Dendritic cell treated with granulocyte-macrophage colony-stimulating factor and Interleukin-4, amounts not matched to agents 40 ng/mL and 50 ng/mL, for 4 days (primary cell): ENCODE data around the gene EHMT2.

Experiments used
- H3K27ac Mint-ChIP-seq: one replicate; pipeline ENCODE4 v1.8.0; 2022; ENCODE audit warnings: mild to moderate bottlenecking, mixed read lengths
- H3K27me3 Mint-ChIP-seq: one replicate; pipeline ENCODE4 v1.8.0; 2022; ENCODE audit warnings: mild to moderate bottlenecking, mixed read lengths
- H3K36me3 Mint-ChIP-seq: one replicate; pipeline ENCODE4 v1.8.0; 2022; ENCODE audit warnings: low read depth, mixed read lengths
- H3K4me1 Mint-ChIP-seq: one replicate; pipeline ENCODE4 v1.8.0; 2022; ENCODE audit warnings: low read depth, mixed read lengths
- H3K4me3 Mint-ChIP-seq: one replicate; pipeline ENCODE4 v1.8.0; 2022; ENCODE audit warnings: mild to moderate bottlenecking, moderate library complexity, mixed read lengths
- H3K9me3 Mint-ChIP-seq: one replicate; pipeline ENCODE4 v1.8.0; 2022; ENCODE audit warnings: mixed read lengths
- intact Hi-C: fragments of 100-400 bp; cut with micrococcal nuclease; formaldehyde crosslinking; loops from one replicate; pipeline ENCODE4 v1.15.0; 2022

Gene EHMT2

DNA sequence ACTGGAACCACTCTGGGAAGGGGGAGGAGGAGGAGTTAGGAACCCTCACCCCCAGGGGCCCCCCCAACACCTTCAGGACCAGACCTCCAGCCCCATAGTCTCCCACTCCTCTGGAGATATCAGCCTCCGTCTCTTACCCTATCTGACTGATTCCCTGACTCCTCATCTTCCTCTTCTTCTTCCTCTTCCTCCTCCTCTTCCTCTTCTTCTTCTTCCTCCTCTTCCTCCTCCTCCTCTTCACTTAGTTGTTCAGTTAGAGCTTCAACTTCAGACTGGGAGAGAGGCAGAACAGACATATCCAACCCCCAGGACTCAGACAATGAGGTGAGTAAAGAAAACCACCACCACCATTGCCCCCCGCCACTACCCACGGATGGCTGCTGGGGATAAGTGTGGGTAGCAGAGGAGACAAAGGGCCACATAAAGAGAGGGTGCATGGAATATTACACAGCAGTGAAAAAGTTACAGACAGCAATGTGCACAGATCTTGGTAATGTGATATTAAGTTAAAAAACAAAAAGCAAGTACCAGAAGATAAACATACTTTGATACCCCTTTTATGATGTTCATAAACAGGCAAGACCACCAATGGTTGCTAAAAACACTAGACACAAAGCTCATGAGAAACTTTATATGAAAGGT lies 8.0 kb downstream of the EHMT2 start:
- no peak overlapping the region for H3K27ac Mint-ChIP-seq
- no peak overlapping the region for H3K4me3 Mint-ChIP-seq
- peaks cover 97% of the 10 kb centered on the region for H3K36me3 Mint-ChIP-seq
- no peaks in the 10 kb centered on the region for H3K9me3 Mint-ChIP-seq
- intact Hi-C loops: no loop called here
- H3K27me3 Mint-ChIP-seq: no peaks in the 10 kb centered on the region
- H3K4me1 Mint-ChIP-seq: peaks cover 14% of the 10 kb centered on the region

DNA sequence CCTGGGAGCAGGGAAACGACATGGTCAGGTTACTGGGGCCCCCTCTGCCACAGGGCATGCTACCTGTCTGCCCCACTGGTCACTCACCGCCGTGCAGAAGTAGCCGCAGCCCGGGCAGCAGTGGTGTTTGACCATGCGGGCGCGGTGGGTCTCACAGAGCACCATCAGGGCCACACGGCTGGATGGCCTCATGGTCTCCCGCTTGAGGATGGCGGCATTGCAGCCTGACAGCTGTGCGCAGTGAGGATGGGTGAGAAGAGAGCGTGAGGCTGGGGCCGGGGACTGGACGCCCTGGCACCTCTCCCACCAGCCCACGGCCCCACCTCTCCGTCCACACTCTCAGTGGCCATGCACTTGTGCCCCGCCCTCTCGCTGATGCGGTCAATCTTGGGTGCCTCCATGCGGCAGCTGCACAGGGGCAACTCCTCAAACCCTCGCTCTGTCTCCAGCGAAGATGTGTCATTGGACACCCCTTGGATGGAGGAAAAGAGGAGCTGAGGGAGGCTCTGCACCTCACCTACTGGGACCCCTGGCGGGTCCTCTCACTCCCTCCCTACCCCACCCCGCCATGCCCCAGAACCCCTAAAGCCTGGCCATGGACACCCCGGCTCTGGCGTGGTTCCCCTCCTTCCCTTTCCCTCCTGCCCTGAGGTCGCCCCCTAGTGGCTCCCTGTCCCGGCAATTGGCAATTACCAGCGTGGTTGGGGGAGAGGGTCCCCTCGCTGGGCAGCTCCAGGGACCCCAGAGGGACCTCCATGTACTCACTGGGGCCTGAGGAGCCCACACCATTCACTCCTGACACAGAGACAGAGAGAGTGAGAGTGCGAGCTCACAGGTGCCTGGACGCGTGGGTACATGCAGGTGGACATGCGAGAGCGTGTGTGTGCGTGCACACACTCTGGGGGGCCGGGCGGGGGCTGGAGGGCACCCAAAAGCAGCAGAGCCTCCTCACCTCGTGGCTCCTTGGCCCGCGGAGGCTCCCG lies 8.9 kb downstream of the EHMT2 start:
- no peak overlapping the region for H3K27ac Mint-ChIP-seq

DNA sequence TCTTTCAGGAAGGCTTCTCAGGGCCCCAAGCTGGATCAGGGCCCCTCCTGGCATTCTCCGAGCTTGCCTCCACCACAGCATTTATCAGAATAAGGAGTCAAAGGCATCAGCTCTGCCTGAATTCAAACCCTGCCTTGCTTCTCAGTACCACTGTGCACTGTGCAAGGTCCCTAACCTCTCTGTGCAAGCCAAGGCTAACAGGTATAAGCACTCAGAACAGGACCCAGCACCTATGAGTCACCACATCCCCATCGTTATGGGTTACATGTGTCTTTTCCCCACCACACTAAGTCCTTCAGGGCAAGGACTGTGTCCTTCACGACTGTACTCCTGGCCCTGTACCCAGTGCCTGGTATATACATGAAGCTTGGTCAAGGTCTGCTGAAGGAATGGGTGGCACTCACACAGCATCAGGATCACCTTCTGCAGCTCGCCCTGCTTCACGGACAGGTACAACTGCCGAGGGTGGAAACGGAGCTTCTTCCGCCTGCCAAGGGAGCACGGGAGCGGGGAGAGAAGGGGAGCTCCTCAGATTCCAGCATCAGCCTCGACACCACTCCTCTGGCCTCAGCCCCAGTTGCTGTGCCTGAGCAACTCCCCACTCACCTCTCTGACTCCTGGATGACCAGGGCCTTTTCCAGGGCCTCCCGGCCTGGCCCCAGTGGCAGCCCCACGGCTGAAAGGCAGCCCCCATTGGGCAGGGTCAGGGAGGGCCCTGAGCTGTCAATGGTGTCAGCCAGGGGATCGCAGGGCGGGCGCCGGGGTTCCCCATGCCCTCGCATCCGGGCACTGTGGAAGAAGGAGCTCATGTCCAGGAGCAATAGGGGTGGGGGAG lies 10.1 kb downstream of the EHMT2 start:
- no peaks in the 10 kb centered on the region for H3K9me3 Mint-ChIP-seq
- no peaks in the 10 kb centered on the region for H3K27me3 Mint-ChIP-seq
- H3K4me1 Mint-ChIP-seq: peaks cover 11% of the 10 kb centered on the region
- intact Hi-C loops: no loop called here
- H3K27ac Mint-ChIP-seq: no peak overlapping the region
- peaks cover 97% of the 10 kb centered on the region for H3K36me3 Mint-ChIP-seq
- H3K4me3 Mint-ChIP-seq: no peak overlapping the region

More for the DNA sequence above, 8.9 kb downstream of the EHMT2 start:
- peaks cover 97% of the 10 kb centered on the region for H3K36me3 Mint-ChIP-seq
- intact Hi-C loops: no loop called here
- no peaks in the 10 kb centered on the region for H3K27me3 Mint-ChIP-seq
- no peaks in the 10 kb centered on the region for H3K9me3 Mint-ChIP-seq
- H3K4me3 Mint-ChIP-seq: no peak overlapping the region
- peaks cover 14% of the 10 kb centered on the region for H3K4me1 Mint-ChIP-seq

DNA sequence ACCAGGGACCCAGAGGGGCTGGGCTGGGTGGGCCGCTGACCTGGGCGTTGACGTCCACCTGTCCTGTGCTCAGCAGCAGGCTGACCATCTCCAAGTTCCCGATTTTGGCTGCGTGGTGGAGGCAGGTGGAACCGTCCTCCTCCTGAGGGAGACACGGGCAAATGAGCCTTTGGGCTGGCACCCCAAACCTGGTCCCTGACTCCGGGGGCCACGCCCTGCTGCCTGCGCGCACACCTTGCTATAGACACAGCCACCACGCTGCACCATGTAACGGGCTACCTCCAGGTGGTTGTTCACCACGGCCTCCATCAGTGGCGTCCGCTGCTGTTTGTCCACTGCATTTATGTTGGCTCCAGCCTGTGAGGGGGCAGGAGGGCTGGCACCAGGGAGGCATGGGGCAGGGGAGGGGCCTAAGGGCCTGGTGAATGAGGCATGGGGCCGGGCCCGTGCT lies 10.9 kb downstream of the EHMT2 start:
- Mint-ChIP-seq H3K27ac (no peak overlapping the region), H3K27me3 (no peaks in the 10 kb centered on the region), H3K4me1 (peaks cover 6% of the 10 kb centered on the region), H3K9me3 (no peaks in the 10 kb centered on the region), H3K4me3 (no peak overlapping the region), H3K36me3 (peaks cover 97% of the 10 kb centered on the region)
- intact Hi-C loops: no loop called here

DNA sequence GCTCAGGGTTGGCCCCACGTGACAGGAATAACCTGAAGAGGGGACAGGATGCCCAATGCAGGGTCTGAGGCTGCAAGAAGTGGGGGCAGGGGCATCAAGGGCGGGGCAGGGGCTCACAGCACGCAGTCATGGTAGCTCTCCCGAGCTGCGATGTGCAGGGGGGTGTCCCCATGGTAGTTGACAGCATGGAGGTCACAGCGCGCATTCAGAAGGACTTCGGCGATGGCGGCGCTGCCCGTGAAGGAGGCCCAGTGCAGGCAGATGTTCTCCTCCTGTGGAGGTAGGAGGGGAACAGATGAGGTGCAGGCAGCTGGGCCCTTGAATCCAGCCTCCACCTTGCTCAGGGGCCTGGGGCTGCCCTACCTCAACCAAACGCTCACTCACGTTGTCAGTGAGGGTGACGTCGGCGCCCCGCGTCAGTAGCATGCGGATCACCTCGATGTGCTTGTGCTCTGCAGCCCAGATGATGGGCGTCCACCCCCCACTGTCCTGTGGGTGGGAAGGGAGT lies 12.9 kb downstream of the EHMT2 start:
- no peak overlapping the region for H3K4me3 Mint-ChIP-seq
- H3K27me3 Mint-ChIP-seq: no peaks in the 10 kb centered on the region
- intact Hi-C loops: no loop called here
- H3K4me1 Mint-ChIP-seq: peaks cover 5% of the 10 kb centered on the region
- H3K36me3 Mint-ChIP-seq: peaks cover 100% of the 10 kb centered on the region
- no peaks in the 10 kb centered on the region for H3K9me3 Mint-ChIP-seq
- H3K27ac Mint-ChIP-seq: no peak overlapping the region

DNA sequence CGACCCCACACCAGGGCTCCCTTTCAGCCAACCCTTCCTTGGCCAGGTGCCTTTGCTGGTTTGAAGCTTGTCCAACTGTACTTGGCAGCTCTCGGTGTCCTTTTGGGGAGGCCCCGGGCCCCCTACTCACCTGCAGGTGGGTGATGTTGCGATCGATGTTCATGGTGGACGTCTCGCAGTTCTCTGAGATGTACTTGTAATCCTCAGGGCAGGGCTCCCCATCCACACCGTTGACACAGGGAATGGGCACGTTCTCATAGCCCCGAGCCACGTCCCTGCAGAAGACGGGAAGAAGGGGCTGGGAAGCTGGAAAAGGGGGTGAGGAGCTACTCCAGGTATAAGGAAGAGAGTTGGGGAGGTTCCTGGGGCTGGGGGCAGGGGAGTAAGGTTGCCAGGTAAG lies 13.8 kb downstream of the EHMT2 start:
- no peaks in the 10 kb centered on the region for H3K9me3 Mint-ChIP-seq
- H3K27ac Mint-ChIP-seq: no peak overlapping the region
- H3K36me3 Mint-ChIP-seq: peaks cover 96% of the 10 kb centered on the region
- H3K27me3 Mint-ChIP-seq: no peaks in the 10 kb centered on the region
- no peak overlapping the region for H3K4me3 Mint-ChIP-seq
- no peaks in the 10 kb centered on the region for H3K4me1 Mint-ChIP-seq
- intact Hi-C loops: no loop called here

DNA sequence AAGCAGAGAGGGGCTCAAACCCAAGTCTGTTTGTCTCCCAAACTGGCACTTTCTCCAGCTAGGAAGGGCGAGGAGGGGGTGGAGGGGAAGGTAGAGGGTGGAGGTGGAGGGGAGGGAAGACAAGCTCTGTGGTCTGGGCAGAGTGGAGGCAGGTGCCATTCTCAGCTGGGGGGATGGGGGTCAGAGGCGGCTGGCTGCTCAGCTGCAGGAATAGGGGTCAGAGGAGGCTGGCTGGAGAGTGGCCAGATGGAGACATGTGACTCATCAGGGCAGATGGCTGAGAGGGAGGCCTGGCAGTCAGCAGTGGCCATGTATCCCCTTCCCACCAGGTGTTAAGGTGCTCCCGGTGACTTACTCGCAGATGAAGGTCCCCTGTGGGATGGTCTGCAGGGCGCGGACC lies 15.2 kb downstream of the EHMT2 start:
- no peak overlapping the region for H3K27ac Mint-ChIP-seq
- no peaks in the 10 kb centered on the region for H3K4me1 Mint-ChIP-seq
- no peaks in the 10 kb centered on the region for H3K9me3 Mint-ChIP-seq
- peaks cover 82% of the 10 kb centered on the region for H3K36me3 Mint-ChIP-seq
- H3K4me3 Mint-ChIP-seq: no peak overlapping the region
- H3K27me3 Mint-ChIP-seq: no peaks in the 10 kb centered on the region
- intact Hi-C loops: no loop called here

DNA sequence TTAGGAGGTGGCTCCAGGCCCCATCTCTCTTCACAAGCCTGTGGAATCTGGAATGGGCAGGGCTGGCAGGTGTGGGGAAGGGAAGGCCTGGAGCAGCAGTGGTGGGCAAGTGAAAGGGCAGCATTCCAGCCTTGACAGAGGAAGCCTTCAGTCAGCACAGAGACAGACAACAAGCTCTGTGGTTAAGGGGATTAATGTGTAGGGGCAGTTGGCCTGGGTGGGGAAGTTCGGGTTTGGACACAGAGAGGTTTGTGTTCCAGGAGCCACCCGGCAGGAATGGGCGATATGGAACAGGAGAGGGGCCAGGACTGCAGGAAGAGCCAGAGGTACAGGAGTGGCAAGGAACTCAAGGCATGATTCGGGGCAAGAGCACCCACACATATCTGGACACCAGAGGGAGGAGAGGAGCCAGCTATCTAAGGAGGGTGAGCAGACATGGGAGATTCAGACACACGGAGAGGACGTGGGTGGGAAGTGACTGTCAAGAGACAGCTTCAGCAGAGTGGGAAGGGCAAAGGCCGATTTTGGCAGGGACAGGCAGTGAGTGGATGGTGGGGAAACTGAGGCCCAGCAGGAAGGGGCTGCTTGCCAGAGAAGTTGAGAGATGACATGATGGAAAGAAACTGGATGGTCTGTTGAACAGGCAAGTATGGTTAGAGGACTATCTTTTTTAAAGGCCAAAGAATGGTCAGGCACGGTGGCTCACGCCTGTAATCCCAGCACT lies 16.2 kb downstream of the EHMT2 start:
- H3K4me1 Mint-ChIP-seq: no peaks in the 10 kb centered on the region
- no peaks in the 10 kb centered on the region for H3K27me3 Mint-ChIP-seq
- no peak overlapping the region for H3K27ac Mint-ChIP-seq
- no peaks in the 10 kb centered on the region for H3K9me3 Mint-ChIP-seq
- H3K4me3 Mint-ChIP-seq: no peak overlapping the region
- peaks cover 72% of the 10 kb centered on the region for H3K36me3 Mint-ChIP-seq
- intact Hi-C loops: no loop called here

DNA sequence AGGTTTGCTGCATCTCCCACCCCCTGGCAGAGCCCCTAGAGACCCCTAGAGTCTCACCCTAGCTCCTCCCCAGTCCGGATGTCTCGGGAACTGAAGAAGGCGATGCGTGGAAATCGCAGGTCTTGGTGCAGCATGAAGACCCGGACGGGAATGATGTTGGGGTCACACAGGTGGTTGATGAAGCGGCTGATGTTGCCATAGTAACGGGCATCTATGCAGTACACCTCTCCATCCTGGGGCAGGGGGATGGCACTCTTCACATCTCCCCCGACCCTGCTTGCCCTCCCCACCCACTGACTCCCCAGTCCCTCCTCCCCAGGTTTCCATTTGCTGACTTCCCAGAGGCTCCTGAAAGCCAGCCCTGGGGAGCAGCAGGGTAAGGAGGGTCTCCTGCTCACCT lies 16.9 kb downstream of the EHMT2 start:
- intact Hi-C loops: no loop called here
- H3K27me3 Mint-ChIP-seq: no peaks in the 10 kb centered on the region
- H3K27ac Mint-ChIP-seq: no peak overlapping the region
- H3K9me3 Mint-ChIP-seq: no peaks in the 10 kb centered on the region
- no peaks in the 10 kb centered on the region for H3K4me1 Mint-ChIP-seq
- no peak overlapping the region for H3K4me3 Mint-ChIP-seq
- H3K36me3 Mint-ChIP-seq: peaks cover 65% of the 10 kb centered on the region

DNA sequence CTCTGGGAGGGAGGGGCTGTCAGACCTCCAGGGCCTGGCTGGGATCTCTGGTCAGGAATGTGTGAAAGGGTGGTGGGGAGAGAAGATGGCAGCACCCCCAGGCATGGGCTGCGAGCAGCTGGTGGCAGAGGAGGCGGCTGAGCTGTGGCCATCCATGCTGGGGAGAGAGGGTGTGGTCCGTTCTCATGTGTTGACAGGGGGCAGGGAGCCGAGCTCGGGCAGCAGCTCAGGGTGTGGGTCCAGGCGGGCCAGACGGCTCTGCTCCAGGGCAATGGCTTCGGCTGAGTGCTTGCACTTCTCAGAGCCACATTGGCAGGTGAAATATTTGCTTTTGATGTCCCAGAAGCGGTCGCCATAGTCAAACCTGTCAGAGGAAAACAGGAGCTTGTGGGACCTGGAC lies 17.6 kb downstream of the EHMT2 start:
- Mint-ChIP-seq H3K36me3 (peaks cover 58% of the 10 kb centered on the region), H3K4me3 (no peak overlapping the region), H3K27ac (peak overlapping the region; percentile 43)

DNA sequence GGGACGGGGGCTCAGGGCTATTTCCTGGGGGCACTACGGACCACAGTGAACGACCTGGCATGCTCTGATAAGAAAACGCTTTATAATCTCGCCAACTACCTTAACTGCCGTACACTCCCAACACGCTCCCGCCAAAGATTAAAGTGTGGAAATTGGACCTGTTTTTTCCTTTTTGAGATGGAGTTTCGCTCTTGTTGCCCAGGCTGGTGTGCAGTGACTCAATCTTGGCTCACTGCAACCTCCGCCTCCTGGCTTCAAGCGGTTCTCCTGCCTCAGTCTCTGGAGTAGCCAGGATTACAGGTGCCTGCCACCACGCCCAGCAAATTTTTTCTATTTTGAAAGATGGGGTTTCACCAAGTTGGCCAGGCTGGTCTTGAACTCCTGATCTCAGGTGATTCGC lies 18.4 kb downstream of the EHMT2 start:
- peaks cover 5% of the 10 kb centered on the region for H3K27me3 Mint-ChIP-seq
- peak overlapping the region; percentile 43 for H3K27ac Mint-ChIP-seq

More for the DNA sequence above, 17.6 kb downstream of the EHMT2 start:
- Mint-ChIP-seq H3K27me3 (peaks cover under 1% of the 10 kb centered on the region), H3K4me1 (peaks cover under 1% of the 10 kb centered on the region), H3K9me3 (no peaks in the 10 kb centered on the region)
- intact Hi-C loops: no loop called here

DNA sequence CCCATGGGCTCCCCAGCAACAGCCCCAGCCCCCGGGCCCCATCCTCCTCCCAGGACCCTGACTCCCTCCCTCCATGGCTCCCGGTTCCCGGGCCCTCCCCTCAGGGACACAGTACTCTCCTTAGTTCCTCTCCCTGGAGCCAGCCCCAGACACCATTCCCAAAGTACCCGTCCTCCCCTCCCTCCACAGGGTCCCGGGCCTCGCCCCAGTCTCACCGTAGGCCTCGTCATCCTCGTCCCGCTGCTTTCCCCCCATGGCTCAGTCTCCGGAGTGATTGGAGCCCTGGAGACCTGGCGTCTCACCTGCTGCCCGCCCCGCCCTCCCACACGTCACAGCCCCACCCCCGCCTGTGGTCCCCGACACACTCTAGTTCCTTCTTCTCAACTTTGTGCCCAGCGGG lies 18.8 kb downstream of the EHMT2 start, which contains the start of gene SLC44A4:
SLC44A4 (minus strand) TSS at position 272 of the 400 bp plus-strand sequence; CDS start at position 255, 17 bp downstream.
- intact Hi-C loops: no loop called here
- Mint-ChIP-seq H3K9me3 (no peaks in the 10 kb centered on the region), H3K4me1 (peaks cover 9% of the 10 kb centered on the region), H3K27me3 (peaks cover 5% of the 10 kb centered on the region), H3K4me3 (no peak within 1 kb of the TSS), H3K27ac (peak within 1 kb of the TSS; percentile 43), H3K36me3 (peaks cover 46% of the 10 kb centered on the region)

More for the DNA sequence above, 18.4 kb downstream of the EHMT2 start:
- no peaks in the 10 kb centered on the region for H3K9me3 Mint-ChIP-seq
- intact Hi-C loops: no loop called here
- H3K4me1 Mint-ChIP-seq: peaks cover 8% of the 10 kb centered on the region
- H3K4me3 Mint-ChIP-seq: no peak overlapping the region
- peaks cover 50% of the 10 kb centered on the region for H3K36me3 Mint-ChIP-seq

DNA sequence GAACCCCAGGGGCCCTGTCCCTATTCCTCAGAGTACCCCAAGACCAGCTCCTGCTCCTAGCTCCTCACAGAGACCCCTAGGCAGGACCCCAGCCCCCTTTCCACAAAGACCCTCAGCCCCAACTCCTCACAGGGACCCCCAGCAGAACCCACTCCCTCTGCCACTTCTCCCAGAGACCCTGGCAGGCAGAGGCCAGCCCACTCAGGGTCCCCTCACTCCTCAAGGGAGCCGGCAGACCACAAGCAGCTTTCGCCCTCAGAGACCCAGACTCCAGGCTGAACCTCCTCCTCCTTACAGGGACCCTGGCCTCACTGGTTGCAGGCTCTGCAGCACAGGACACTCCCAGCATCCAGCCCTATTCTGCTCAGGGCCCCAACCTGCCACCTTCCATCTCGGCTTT lies 19.3 kb downstream of the EHMT2 start:
- peaks cover 9% of the 10 kb centered on the region for H3K4me1 Mint-ChIP-seq
- peaks cover 41% of the 10 kb centered on the region for H3K36me3 Mint-ChIP-seq
- peaks cover 5% of the 10 kb centered on the region for H3K27me3 Mint-ChIP-seq
- no peak overlapping the region for H3K4me3 Mint-ChIP-seq
- H3K27ac Mint-ChIP-seq: peak overlapping the region; percentile 40
- no peaks in the 10 kb centered on the region for H3K9me3 Mint-ChIP-seq
- intact Hi-C loops: no loop called here
